Esophagus muscularis mucosa (tissue), 4 donors: ENCODE data around the gene JAK3. TPM values are rescaled to one million over a fixed set of nuclear protein-coding genes. Genes with fewer than 3 reads are reported as not detected.
A peak's percentile ranks its signal among the peaks of the same experiment; 100 is the strongest.

Experiments
- DNase-seq: peaks from one replicate; pipeline ENCODE4 v3.0.0-alpha.2; 2017; ENCODE audit errors: extremely low spot score
- H3K27ac ChIP-seq, 4 donors: fragments of 200-600 bp; sonication (generic); replicated peaks in 1 of 4; 1 replicate in 3 of 4; 2 replicates in 1 of 4; pipeline ENCODE4 v1.5.1; 2016 to 2019; ENCODE audit warnings: mild to moderate bottlenecking in 1 of 4
- H3K27me3 ChIP-seq, 4 donors: fragments of 200-600 bp; sonication (generic); one replicate each; pipeline versions ENCODE4 v1.5.1 to v1.6.0; 2016 to 2019
- H3K36me3 ChIP-seq, 4 donors: fragments of 200-600 bp; sonication (generic); one replicate each; pipeline ENCODE4 v1.5.1; 2016 to 2019
- H3K4me1 ChIP-seq, 4 donors: fragments of 200-600 bp; sonication (generic); one replicate each; pipeline ENCODE4 v1.5.1; 2016 to 2019
- H3K4me3 ChIP-seq, 4 donors: fragments of 200-600 bp; sonication (generic); 1 replicate in 2 of 4; 2 replicates in 2 of 4; pipeline ENCODE4 v1.5.1; 2016 to 2019; ENCODE audit warnings: mild to moderate bottlenecking in 4 of 4, moderate library complexity in 1 of 4
- H3K9me3 ChIP-seq, 4 donors: fragments of 200-600 bp; sonication (generic); 1 replicate in 3 of 4; 2 replicates in 1 of 4; pipeline ENCODE4 v1.5.1; 2016 to 2019
- EP300 ChIP-seq: sonication (generic); formaldehyde crosslinking; IDR thresholded peaks from one replicate; pipeline ENCODE4 v1.6.1; 2017; ENCODE audit warnings: antibody characterized with exemption
- POLR2A ChIP-seq: fragments of 450-650 bp; IDR thresholded peaks from one replicate; pipeline ENCODE4 v1.6.1; 2017; ENCODE audit warnings: antibody characterized with exemption, moderate library complexity, mild to moderate bottlenecking, low read depth
- POLR2AphosphoS5 ChIP-seq, 2 donors: sonication (generic); formaldehyde crosslinking; IDR thresholded peaks; one replicate each; pipeline ENCODE4 v1.6.1; 2017; ENCODE audit warnings: antibody characterized with exemption in 2 of 2
- WGBS: methylation state at CpG from one replicate; pipeline ENCODE4 v1.1.5; 2018; 5-methylcytosine and 5-hydroxymethylcytosine counted together
- intact Hi-C: fragments of 100-400 bp; cut with DNase I; formaldehyde crosslinking; loops from one replicate; pipeline ENCODE4 v1.15.1; 2023
- total RNA-seq, 4 donors: library from RNA; depleted of rRNA; stranded (reverse); fragments of >200 nt; gene quantifications; one replicate each; pipeline versions ENCODE4 v1.1.0 to v1.2.1, GENCODE V29; 2016
- TF ChIP-seq, protein P1 (sequence below), 3 experiments: fragments of 200-600 bp in 2 of 3; fragments of 450-650 bp in 1 of 3; sonication (generic) in 2 of 3; IDR thresholded peaks; one replicate each; pipeline ENCODE4 v1.5.1; 2017 to 2019; ENCODE audit warnings: antibody characterized with exemption in 3 of 3, mild to moderate bottlenecking in 2 of 3, moderate library complexity in 1 of 3

JAK3 gene
- total RNA-seq, 4 donors from 2014 or later: 2.1 to 8.9 (median 3.4) TPM

DNA sequence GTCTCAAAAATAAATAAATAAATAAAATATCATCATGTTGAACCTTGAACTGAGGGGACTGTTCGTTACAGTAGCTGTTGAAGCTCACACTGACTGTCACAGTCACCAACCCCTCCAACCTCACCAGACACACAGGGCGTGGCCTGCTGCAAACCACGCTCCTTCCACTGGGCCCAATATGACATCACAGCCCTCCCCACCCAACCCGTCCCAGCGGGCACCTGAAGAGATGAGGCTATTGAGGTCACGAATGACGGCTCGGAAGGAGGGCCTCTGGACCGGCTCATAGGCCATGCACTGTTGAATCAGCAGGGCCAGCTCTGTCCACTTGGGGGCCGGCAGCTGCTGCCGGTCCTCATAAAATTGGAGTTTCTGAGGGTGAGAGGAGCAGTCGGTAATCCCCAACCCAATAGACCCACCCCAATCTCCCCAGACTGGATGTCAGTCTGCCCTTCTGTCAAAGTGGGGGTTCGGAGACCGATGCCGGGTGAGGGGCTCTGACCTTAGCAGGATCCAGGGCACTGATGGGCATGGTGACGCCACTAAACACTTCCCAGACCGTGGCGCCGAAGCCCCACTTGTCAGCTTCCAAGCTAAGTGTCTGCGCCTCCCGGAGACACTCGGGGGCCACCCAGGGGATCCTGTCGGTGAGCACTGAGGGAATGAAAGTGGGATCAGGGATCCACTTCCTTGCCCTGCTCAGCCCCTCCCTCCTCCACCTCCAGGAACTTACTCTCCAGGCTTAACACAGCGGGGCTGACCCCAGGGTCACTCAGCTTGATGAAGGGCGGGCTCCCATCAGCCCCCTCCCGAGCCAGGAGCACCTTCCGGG is 13.2 kb downstream of the JAK3 start:
- TF ChIP-seq EP300 (no peak), POLR2A (no peak), POLR2AphosphoS5 (IDR thresholded peaks at IDR 0.05) (no peak)
- TF ChIP-seq, protein P1, sequence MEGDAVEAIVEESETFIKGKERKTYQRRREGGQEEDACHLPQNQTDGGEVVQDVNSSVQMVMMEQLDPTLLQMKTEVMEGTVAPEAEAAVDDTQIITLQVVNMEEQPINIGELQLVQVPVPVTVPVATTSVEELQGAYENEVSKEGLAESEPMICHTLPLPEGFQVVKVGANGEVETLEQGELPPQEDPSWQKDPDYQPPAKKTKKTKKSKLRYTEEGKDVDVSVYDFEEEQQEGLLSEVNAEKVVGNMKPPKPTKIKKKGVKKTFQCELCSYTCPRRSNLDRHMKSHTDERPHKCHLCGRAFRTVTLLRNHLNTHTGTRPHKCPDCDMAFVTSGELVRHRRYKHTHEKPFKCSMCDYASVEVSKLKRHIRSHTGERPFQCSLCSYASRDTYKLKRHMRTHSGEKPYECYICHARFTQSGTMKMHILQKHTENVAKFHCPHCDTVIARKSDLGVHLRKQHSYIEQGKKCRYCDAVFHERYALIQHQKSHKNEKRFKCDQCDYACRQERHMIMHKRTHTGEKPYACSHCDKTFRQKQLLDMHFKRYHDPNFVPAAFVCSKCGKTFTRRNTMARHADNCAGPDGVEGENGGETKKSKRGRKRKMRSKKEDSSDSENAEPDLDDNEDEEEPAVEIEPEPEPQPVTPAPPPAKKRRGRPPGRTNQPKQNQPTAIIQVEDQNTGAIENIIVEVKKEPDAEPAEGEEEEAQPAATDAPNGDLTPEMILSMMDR (IDR thresholded peaks at IDR 0.05): no peak
- Histone ChIP-seq H3K36me3 (peaks cover 0 to 21% (median 0%) of the 10 kb centered on the region in 4 donors), H3K27me3 (peaks cover 0 to 77% (median 22%) of the 10 kb centered on the region in 4 donors), H3K4me1 (peaks cover 0 to 21% (median 20%) of the 10 kb centered on the region in 4 donors), H3K27ac (no peak overlapping the region), H3K4me3 (no peak overlapping the region), H3K9me3 (no peaks in the 10 kb centered on the region)
- no peak for DNase-seq
- WGBS: 88% methylated on average over 14 of the region's 27 CpGs
- intact Hi-C loops: no loop called here

GRCh38 chr19:17832443-17833208 is 15.2 kb downstream of the JAK3 start:
- H3K4me3 ChIP-seq: no peak overlapping the region
- no peaks in the 10 kb centered on the region for H3K9me3 ChIP-seq
- no peak for DNase-seq
- H3K36me3 ChIP-seq: peaks cover 0 to 15% (median 0%) of the 10 kb centered on the region in 4 donors
- peaks cover 0 to 21% (median 20%) of the 10 kb centered on the region in 4 donors for H3K4me1 ChIP-seq
- peaks cover 0 to 76% (median 22%) of the 10 kb centered on the region in 4 donors for H3K27me3 ChIP-seq
- no peak overlapping the region for H3K27ac ChIP-seq
- WGBS: 76% methylated on average over 4 of the region's 17 CpGs
- intact Hi-C loops: no loop called here
- TF ChIP-seq, protein P1 (IDR thresholded peaks at IDR 0.05): no peak
- TF ChIP-seq POLR2A (no peak), POLR2AphosphoS5 (IDR thresholded peaks at IDR 0.05) (no peak), EP300 (no peak)

DNA sequence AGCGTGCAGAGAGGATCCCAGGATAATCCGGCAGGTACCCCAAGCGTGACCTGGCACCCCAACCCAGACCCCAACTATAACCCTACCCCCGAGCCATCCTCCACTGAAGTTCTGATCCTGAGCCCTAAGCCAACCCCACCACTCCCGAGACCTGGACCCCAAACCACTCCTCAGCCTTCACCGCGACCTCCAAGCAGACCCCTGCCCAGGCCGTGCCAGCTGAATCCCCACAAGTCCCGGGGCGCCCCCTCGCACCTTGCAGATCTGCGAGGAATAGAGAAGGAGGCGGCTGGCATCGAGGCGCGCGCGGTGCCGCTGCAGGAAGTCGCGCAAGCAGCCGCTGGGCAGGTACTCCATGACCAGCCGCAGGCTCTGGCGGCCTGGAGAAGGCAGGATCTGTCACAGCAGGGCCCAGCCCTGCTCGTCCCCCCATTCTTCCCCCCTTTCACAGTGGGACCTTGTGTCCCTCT is 16.3 kb downstream of the JAK3 start:
- Histone ChIP-seq H3K4me3 (peak overlapping the region in 3 of 4 donors; percentile 30 to 48 (median 31)), H3K36me3 (peaks cover 0 to 15% (median 0%) of the 10 kb centered on the region in 4 donors), H3K27ac (no peak overlapping the region), H3K27me3 (peaks cover 0 to 85% (median 22%) of the 10 kb centered on the region in 4 donors), H3K4me1 (peaks cover 0 to 21% (median 20%) of the 10 kb centered on the region in 4 donors), H3K9me3 (no peaks in the 10 kb centered on the region)
- intact Hi-C loops: no loop called here
- 36% methylated on average over 14 of the region's 25 CpGs for WGBS
- no peak for DNase-seq
- TF ChIP-seq POLR2AphosphoS5 (IDR thresholded peaks at IDR 0.05) (no peak), EP300 (no peak), POLR2A (no peak)
- TF ChIP-seq, protein P1 (IDR thresholded peaks at IDR 0.05): no peak

- peaks cover 0 to 21% (median 20%) of the 10 kb centered on the region in 4 donors for H3K4me1 ChIP-seq
- 40% methylated on average over 49 of the region's 50 CpGs for WGBS
- H3K36me3 ChIP-seq: peaks cover 0 to 15% (median 0%) of the 10 kb centered on the region in 4 donors
- H3K9me3 ChIP-seq: no peaks in the 10 kb centered on the region
- no peak for DNase-seq
- H3K4me3 ChIP-seq: peak overlapping the region in 3 of 4 donors; percentile 30 to 48 (median 31)
- intact Hi-C loops: no loop called here
- no peak overlapping the region for H3K27ac ChIP-seq
- TF ChIP-seq, protein P1 (IDR thresholded peaks at IDR 0.05): no peak
- TF ChIP-seq POLR2A: no peak
- no peak for TF ChIP-seq POLR2AphosphoS5 (IDR thresholded peaks at IDR 0.05)
- no peak for TF ChIP-seq EP300
- peaks cover 0 to 92% (median 22%) of the 10 kb centered on the region in 4 donors for H3K27me3 ChIP-seq
These were observed 17.0 kb downstream of the JAK3 start for GRCh38 chr19:17830567-17831418.
